Endothelial cell of umbilical vein (primary cell): ENCODE results near the gene ZNF316.

Experiments used
- CTCF ChIP-seq, 2 donors: IDR thresholded peaks; 1 replicate in 1 of 2; 2 replicates in 1 of 2; pipeline ENCODE4 v1.5.1; 2011; ENCODE audit warnings: low read length in 2 of 2, mild to moderate bottlenecking in 2 of 2, moderate library complexity in 2 of 2, control low read depth in 1 of 2, inconsistent platforms in 1 of 2, low read depth in 1 of 2; ENCODE audit not compliant: insufficient read depth in 1 of 2; ENCODE audit errors: extremely low read depth in 1 of 2
- EZH2 ChIP-seq: IDR thresholded peaks from 2 replicates; pipeline ENCODE4 v1.6.1; 2012; ENCODE audit warnings: borderline replicate concordance, low read depth, mild to moderate bottlenecking, moderate library complexity, low read length, inconsistent platforms; ENCODE audit not compliant: severe bottlenecking
- FOS ChIP-seq: IDR thresholded peaks from 2 replicates; pipeline ENCODE4 v1.6.1; 2011; ENCODE audit warnings: mild to moderate bottlenecking, low read length, moderate library complexity, borderline replicate concordance; ENCODE audit not compliant: insufficient read depth
- GATA2 ChIP-seq: IDR thresholded peaks from 2 replicates; pipeline ENCODE4 v1.7.0; 2011; ENCODE audit warnings: low read depth, mild to moderate bottlenecking, moderate library complexity, mixed read lengths, low read length; ENCODE audit not compliant: insufficient read length, insufficient read depth
- POLR2A ChIP-seq: IDR thresholded peaks from 2 replicates; pipeline ENCODE4 v1.6.1; 2012; ENCODE audit warnings: low read depth, mild to moderate bottlenecking, control low read depth, low read length
- POLR2AphosphoS5 ChIP-seq: IDR thresholded peaks from 2 replicates; pipeline ENCODE4 v1.6.1; 2012; ENCODE audit warnings: low read depth, mild to moderate bottlenecking, control low read depth, low read length, moderate library complexity; ENCODE audit not compliant: insufficient read depth
- TF ChIP-seq, protein P1 (sequence below): IDR thresholded peaks from 2 replicates; pipeline ENCODE4 v1.6.1; 2011; ENCODE audit not compliant: insufficient read depth, insufficient read length

DNA sequence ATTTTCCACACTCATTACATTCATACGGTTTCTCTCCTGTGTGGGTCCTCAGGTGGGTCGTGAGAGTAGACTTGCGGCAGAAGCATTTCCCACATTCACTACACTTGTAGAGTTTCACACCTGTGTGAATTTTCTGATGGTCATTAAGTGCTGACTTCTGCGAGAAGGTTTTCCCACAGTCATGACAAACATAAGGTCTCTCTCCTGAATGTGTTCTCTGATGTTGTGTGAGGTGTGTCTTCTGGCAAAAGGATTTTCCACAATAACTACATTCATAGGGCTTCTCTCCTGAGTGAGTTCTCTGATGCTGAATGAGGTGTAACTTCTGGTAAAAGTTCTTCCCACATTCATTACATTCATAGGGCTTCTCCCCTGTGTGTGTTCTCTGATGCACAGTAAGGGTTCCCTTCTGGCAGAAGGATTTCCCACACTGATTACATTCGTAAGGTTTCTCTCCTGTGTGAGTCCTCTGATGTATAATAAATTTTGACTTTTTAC lies 54.5 kb downstream of the ZNF316 start:
- no peak for TF ChIP-seq EZH2
- no peak for TF ChIP-seq POLR2AphosphoS5
- TF ChIP-seq CTCF (IDR thresholded peaks at IDR 0.05; ENCODE audit: extremely low read depth in 1 of 2, insufficient read depth in 1 of 2, low read depth in 1 of 2, low read length in 2 of 2) = no peak
- TF ChIP-seq POLR2A = no peak
- no peak for TF ChIP-seq FOS
- no peak for TF ChIP-seq GATA2
- TF ChIP-seq, protein P1, sequence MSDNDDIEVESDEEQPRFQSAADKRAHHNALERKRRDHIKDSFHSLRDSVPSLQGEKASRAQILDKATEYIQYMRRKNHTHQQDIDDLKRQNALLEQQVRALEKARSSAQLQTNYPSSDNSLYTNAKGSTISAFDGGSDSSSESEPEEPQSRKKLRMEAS = no peak
